GM12874 (cell line): Measurements from ENCODE around the gene WFIKKN2.

Experiments
- CTCF ChIP-seq: IDR thresholded peaks from 2 replicates; pipeline ENCODE4 v1.5.1; 2011; ENCODE audit warnings: low read depth, mild to moderate bottlenecking, control low read depth, low read length, moderate library complexity; ENCODE audit not compliant: insufficient read depth

The WFIKKN2 gene

GRCh38 chr17:50853015-50853615 is 17.7 kb downstream of the WFIKKN2 start:
- TF ChIP-seq CTCF = no peak

GRCh38 chr17:50853781-50854180 is 18.4 kb downstream of the WFIKKN2 start:
- no peak for TF ChIP-seq CTCF

- no peak for TF ChIP-seq CTCF
Observed at GRCh38 chr17:50855708-50856330, 20.4 kb downstream of the WFIKKN2 start.

- TF ChIP-seq CTCF = no peak
Observed at GRCh38 chr17:50856431-50856830, 21.0 kb downstream of the WFIKKN2 start.

GRCh38 chr17:50858486-50859225 is 23.3 kb downstream of the WFIKKN2 start:
- no peak for TF ChIP-seq CTCF

- no peak for TF ChIP-seq CTCF
Observed at GRCh38 chr17:50861334-50861676, 25.9 kb downstream of the WFIKKN2 start.

GRCh38 chr17:50861822-50862528 is 26.6 kb downstream of the WFIKKN2 start:
- no peak for TF ChIP-seq CTCF
